Liver (tissue), 9 donors: ENCODE results near the gene NOM1. TPM values are rescaled to one million over a fixed set of nuclear protein-coding genes. Genes with fewer than 3 reads are reported as not detected.

Source experiments
- DNase-seq: peaks from one replicate; pipeline ENCODE4 v3.0.0-alpha.2; 2017; ENCODE audit warnings: low spot score
- H3K27ac ChIP-seq, 2 donors: one replicate each; pipeline ENCODE4 v1.7.0; 2013; ENCODE audit warnings: inconsistent platforms in 2 of 2, low read length in 2 of 2, control low read depth in 1 of 2, low read depth in 1 of 2, mild to moderate bottlenecking in 1 of 2
- H3K27me3 ChIP-seq, 4 donors: one replicate each; pipeline versions ENCODE4 v1.6.1 to v1.7.0; 2013; ENCODE audit warnings: low read length in 3 of 4, inconsistent platforms in 1 of 4, mild to moderate bottlenecking in 1 of 4, moderate library complexity in 1 of 4; ENCODE audit not compliant: control insufficient read depth in 4 of 4, insufficient read depth in 4 of 4
- H3K36me3 ChIP-seq, 4 donors: one replicate each; pipeline versions ENCODE4 v1.6.1 to v1.7.0; 2013; ENCODE audit warnings: low read length in 3 of 4, mild to moderate bottlenecking in 3 of 4, low read depth in 1 of 4, moderate library complexity in 1 of 4; ENCODE audit not compliant: control insufficient read depth in 4 of 4, insufficient read depth in 3 of 4
- H3K4me1 ChIP-seq, 4 donors: one replicate each; pipeline versions ENCODE4 v1.6.1 to v1.7.0; 2013; ENCODE audit warnings: low read length in 3 of 4, mild to moderate bottlenecking in 3 of 4, moderate library complexity in 1 of 4; ENCODE audit not compliant: control insufficient read depth in 4 of 4, insufficient read depth in 4 of 4
- H3K4me3 ChIP-seq, 3 donors: one replicate each; pipeline versions ENCODE4 v1.6.1 to v1.7.0; 2013; ENCODE audit warnings: low read length in 3 of 3, control low read depth in 1 of 3, low read depth in 1 of 3, mild to moderate bottlenecking in 1 of 3
- H3K9ac ChIP-seq, 2 donors: one replicate each; pipeline ENCODE4 v1.7.0; 2013; ENCODE audit warnings: low read length in 2 of 2, mild to moderate bottlenecking in 2 of 2, moderate library complexity in 2 of 2, control low read depth in 1 of 2, low read depth in 1 of 2
- H3K9me3 ChIP-seq, 4 donors: one replicate each; pipeline versions ENCODE4 v1.6.1 to v1.7.0; 2013; ENCODE audit warnings: low read length in 3 of 4; ENCODE audit not compliant: control insufficient read depth in 4 of 4
- ATF3 ChIP-seq: IDR thresholded peaks from 2 replicates; pipeline ENCODE4 v1.6.1; 2016; ENCODE audit warnings: antibody characterized with exemption
- CTCF ChIP-seq: fragments of 150-350 bp; IDR thresholded peaks from 2 replicates; pipeline ENCODE4 v1.5.1; 2017; ENCODE audit warnings: improper control_type of control experiment, low read depth, low read length; ENCODE audit not compliant: missing input control
- EGR1 ChIP-seq, 2 donors: IDR thresholded peaks; 2 replicates each; pipeline ENCODE4 v1.6.1; 2016 to 2018; ENCODE audit warnings: antibody characterized with exemption in 2 of 2, low read depth in 2 of 2
- FOXA1 ChIP-seq: IDR thresholded peaks from 2 replicates; pipeline ENCODE4 v1.6.1; 2016; ENCODE audit warnings: antibody characterized with exemption
- FOXA2 ChIP-seq: IDR thresholded peaks from 2 replicates; pipeline ENCODE4 v1.6.1; 2016; ENCODE audit warnings: antibody characterized with exemption
- HNF4A ChIP-seq, 2 donors: conservative IDR thresholded peaks; 2 replicates each; pipeline ENCODE4 v1.6.1; 2016; ENCODE audit warnings: antibody characterized with exemption in 2 of 2, mild to moderate bottlenecking in 2 of 2
- NR2F2 ChIP-seq: IDR thresholded peaks from 2 replicates; pipeline ENCODE4 v1.6.1; 2016; ENCODE audit warnings: antibody characterized with exemption
- RAD21 ChIP-seq, 2 donors: IDR thresholded peaks; 2 replicates each; pipeline ENCODE4 v1.6.1; 2016; ENCODE audit warnings: antibody characterized with exemption in 2 of 2, mild to moderate bottlenecking in 2 of 2
- REST ChIP-seq: IDR thresholded peaks from 2 replicates; pipeline ENCODE4 v1.6.1; 2016; ENCODE audit warnings: antibody characterized with exemption, mild to moderate bottlenecking
- RXRA ChIP-seq, 2 donors: IDR thresholded peaks; 2 replicates each; pipeline ENCODE4 v1.6.1; 2017 to 2018; ENCODE audit warnings: antibody characterized with exemption in 2 of 2, mild to moderate bottlenecking in 1 of 2
- TAF1 ChIP-seq: conservative IDR thresholded peaks from 2 replicates; pipeline ENCODE4 v1.6.1; 2016; ENCODE audit warnings: antibody characterized with exemption, mild to moderate bottlenecking
- ZBTB33 ChIP-seq: IDR thresholded peaks from 2 replicates; pipeline ENCODE4 v1.6.1; 2016; ENCODE audit warnings: antibody characterized with exemption
- WGBS: extraction: QIAGEN DNeasy Blood & Tissue Kit; methylation state at CpG from one replicate; pipeline ENCODE4 v1.1.7; 2013; 5-methylcytosine and 5-hydroxymethylcytosine counted together
- polyA plus RNA-seq, 2 donors: library from polyadenylated mRNA; stranded (reverse) in 1 of 2; unstranded in 1 of 2; fragments of 200-250 nt in 1 of 2; fragments of >200 nt in 1 of 2; fragmentation: Nextera tagmentation in 1 of 2; extraction: Ambion mirVana in 1 of 2; gene quantifications; one replicate each; pipeline versions ENCODE4 v1.2.1 to v1.2.3, GENCODE V29; 2013 to 2015
- total RNA-seq, 2 donors: library from RNA; depleted of rRNA; stranded (reverse); fragments of >200 nt; gene quantifications; one replicate each; pipeline ENCODE4 v1.2.3, GENCODE V29; 2014
- donor health status: healthy.
- donor health status: healthy.
- donor health status: healthy.
- donor health status: healthy.
- donor health status: healthy.

NOM1 gene
- total and polyA plus RNA-seq, 4 donors = 4.0 to 11.4 (median 6.2) TPM

GRCh38 chr7:157006205-157006747, 56.8 kb downstream of the NOM1 start:
- Histone ChIP-seq H3K36me3 (no peaks in the 10 kb centered on the region), H3K9ac (no peak overlapping the region), H3K9me3 (no peaks in the 10 kb centered on the region), H3K4me1 (peaks cover 10 to 43% (median 23%) of the 10 kb centered on the region in 4 donors), H3K27ac (no peak overlapping the region), H3K4me3 (no peak overlapping the region), H3K27me3 (peaks cover 3 to 38% (median 15%) of the 10 kb centered on the region in 4 donors)
- TF ChIP-seq HNF4A (conservative IDR thresholded peaks at IDR 0.05) (no peak), RAD21 (IDR thresholded peaks at IDR 0.05) (no peak), ATF3 (no peak), NR2F2 (no peak), FOXA1 (no peak), CTCF (no peak)
- WGBS = 7% methylated on average over 39 of the region's 39 CpGs
- no peak for DNase-seq

GRCh38 chr7:157006829-157007469, 57.4 kb downstream of the NOM1 start:
- DNase-seq = no peak
- TF ChIP-seq RXRA (IDR thresholded peaks at IDR 0.05) (no peak), FOXA1 (no peak), EGR1 (IDR thresholded peaks at IDR 0.05; ENCODE audit: low read depth in 2 of 2) (no peak), ZBTB33 (no peak), FOXA2 (no peak), TAF1 (no peak), REST (no peak), CTCF (no peak), ATF3 (no peak), RAD21 (IDR thresholded peaks at IDR 0.05) (no peak), HNF4A (conservative IDR thresholded peaks at IDR 0.05) (no peak)
- WGBS = 19% methylated on average over 7 of the region's 7 CpGs
- Histone ChIP-seq H3K27ac (no peak overlapping the region), H3K4me3 (no peak overlapping the region), H3K9me3 (no peaks in the 10 kb centered on the region), H3K36me3 (no peaks in the 10 kb centered on the region), H3K9ac (no peak overlapping the region), H3K27me3 (peaks cover 3 to 41% (median 14%) of the 10 kb centered on the region in 4 donors), H3K4me1 (peaks cover 10 to 45% (median 25%) of the 10 kb centered on the region in 4 donors)
